ENCODE results near the gene ZNF778. TPM values are rescaled to one million over a fixed set of nuclear protein-coding genes. Genes with fewer than 3 reads are reported as not detected.
A peak's percentile ranks its signal among the peaks of the same experiment; 100 is the strongest.
"Not testable (repeated sequence)": the region's sequence is repeated elsewhere in the genome, so short reads cannot be mapped to it uniquely, and the experiment has no call there.

The ZNF778 gene
- total and polyA plus RNA-seq, 2 experiments from 2014 or later = 1.3 to 2.9 TPM

DNA sequence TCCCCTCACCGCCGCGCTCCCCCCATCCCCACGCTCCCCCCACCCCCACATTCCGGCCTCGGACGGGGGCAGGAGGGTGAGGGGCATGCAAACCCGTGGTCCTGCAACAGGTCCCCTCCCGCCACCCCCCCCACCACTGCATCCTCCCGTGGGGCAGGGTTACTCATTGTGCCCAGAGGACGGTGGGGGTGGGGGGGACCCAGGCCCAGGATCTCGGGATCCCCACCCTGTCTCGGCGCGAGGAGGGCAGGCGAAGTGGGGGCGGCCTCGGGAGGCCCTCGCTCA is 25.7 kb upstream of the ZNF778 start:
- H3K9me3 ChIP-seq (ENCODE audit: low read depth) = no peaks in the 10 kb centered on the region
- no peak overlapping the region for H3K4me3 ChIP-seq
- H2AFZ ChIP-seq = peak overlapping the region; percentile 78
- no peaks in the 10 kb centered on the region for H3K79me2 ChIP-seq
- no peak for DNase-seq (ENCODE audit: low spot score)
- TF ChIP-seq EZH2 (IDR thresholded peaks at IDR 0.05; ENCODE audit: borderline replicate concordance) (no peak), CTCF (IDR thresholded peaks at IDR 0.05; ENCODE audit: poor library complexity) (no peak), EZH2phosphoT487 (IDR thresholded peaks at IDR 0.05; ENCODE audit: low read depth, severe bottlenecking, unreplicated experiment) (no peak)
- H3K4me2 ChIP-seq = peak overlapping the region; percentile 96
- peaks cover 6% of the 10 kb centered on the region for H3K4me1 ChIP-seq (ENCODE audit: insufficient read depth)
- no peaks in the 10 kb centered on the region for H3K27me3 ChIP-seq
- no peak overlapping the region for H3K27ac ChIP-seq
- H4K20me1 ChIP-seq (ENCODE audit: insufficient read depth, poor library complexity, severe bottlenecking) = no peaks in the 10 kb centered on the region
- H3K36me3 ChIP-seq (replicated peaks; ENCODE audit: insufficient read depth, low read depth) = no peaks in the 10 kb centered on the region
- WGBS (ENCODE audit: low lambda C conversion rate, missing lambda C conversion rate) = 25% methylated on average over 7 of the region's 19 CpGs
- H3K9me2 ChIP-seq (replicated peaks; ENCODE audit: insufficient read depth) = no peaks in the 10 kb centered on the region

DNA sequence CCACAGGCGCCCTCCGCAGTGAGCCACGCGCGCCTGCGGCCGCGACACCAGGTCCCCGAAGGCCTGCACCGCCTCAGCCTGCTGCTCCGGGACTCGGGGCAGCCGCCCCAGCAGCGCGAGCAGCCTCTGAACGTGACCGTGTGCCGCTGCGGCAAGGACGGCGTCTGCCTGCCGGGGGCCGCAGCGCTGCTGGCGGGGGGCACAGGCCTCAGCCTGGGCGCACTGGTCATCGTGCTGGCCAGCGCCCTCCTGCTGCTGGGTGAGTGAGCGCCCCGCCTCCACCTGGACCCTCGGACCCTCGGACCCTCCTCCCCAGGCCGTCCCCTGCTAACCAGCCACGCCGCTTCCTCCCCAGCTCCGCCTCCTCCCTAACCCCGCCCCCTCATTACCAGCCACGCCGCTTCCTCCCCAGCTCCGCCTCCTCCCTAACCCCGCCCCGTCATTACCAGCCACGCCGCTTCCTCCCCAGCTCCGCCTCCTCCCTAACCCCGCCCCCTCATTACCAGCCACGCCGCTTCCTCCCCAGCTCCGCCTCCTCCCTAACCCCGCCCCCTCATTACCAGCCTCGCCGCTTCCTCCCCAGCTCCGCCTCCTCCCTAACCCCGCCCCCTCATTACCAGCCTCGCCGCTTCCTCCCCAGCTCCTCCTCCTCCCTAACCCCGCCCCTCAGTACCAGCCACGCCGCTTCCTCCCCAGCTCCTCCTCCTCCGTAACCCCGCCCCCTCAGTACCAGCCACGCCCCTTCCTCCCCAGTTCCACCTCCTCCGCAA is 25.1 kb upstream of the ZNF778 start:
- H3K27ac ChIP-seq; H4K20me1 ChIP-seq (ENCODE audit: insufficient read depth, poor library complexity, severe bottlenecking); H3K27me3 ChIP-seq; H3K4me1 ChIP-seq (ENCODE audit: insufficient read depth); H3K36me3 ChIP-seq (replicated peaks; ENCODE audit: insufficient read depth, low read depth); H3K9me2 ChIP-seq (replicated peaks; ENCODE audit: insufficient read depth); H3K4me3 ChIP-seq; H3K79me2 ChIP-seq; H3K9me3 ChIP-seq (ENCODE audit: low read depth): not testable (repeated sequence)
- DNase-seq (ENCODE audit: low spot score) = peak; percentile 76
- 3% methylated on average over 21 of the region's 63 CpGs for WGBS (ENCODE audit: low lambda C conversion rate, missing lambda C conversion rate)
- peak overlapping the region; percentile 96 for H3K4me2 ChIP-seq
- H2AFZ ChIP-seq = peak overlapping the region; percentile 78

- Histone ChIP-seq H3K9me2 (replicated peaks; ENCODE audit: insufficient read depth) (no peaks in the 10 kb centered on the region), H3K4me2 (peak overlapping the region; percentile 96), H3K9me3 (ENCODE audit: low read depth) (no peaks in the 10 kb centered on the region), H3K79me2 (no peaks in the 10 kb centered on the region), H3K27ac (no peak overlapping the region), H2AFZ (no peak overlapping the region), H3K4me3 (no peak overlapping the region), H3K4me1 (ENCODE audit: insufficient read depth) (peaks cover 6% of the 10 kb centered on the region), H4K20me1 (ENCODE audit: insufficient read depth, poor library complexity, severe bottlenecking) (no peaks in the 10 kb centered on the region), H3K27me3 (no peaks in the 10 kb centered on the region), H3K36me3 (replicated peaks; ENCODE audit: insufficient read depth, low read depth) (no peaks in the 10 kb centered on the region)
- no peak for TF ChIP-seq EZH2phosphoT487 (IDR thresholded peaks at IDR 0.05; ENCODE audit: low read depth, severe bottlenecking, unreplicated experiment)
- no peak for TF ChIP-seq CTCF (IDR thresholded peaks at IDR 0.05; ENCODE audit: poor library complexity)
- TF ChIP-seq EZH2 (IDR thresholded peaks at IDR 0.05; ENCODE audit: borderline replicate concordance) = no peak
- DNase-seq (ENCODE audit: low spot score) = peak; percentile 49
- WGBS (ENCODE audit: low lambda C conversion rate, missing lambda C conversion rate) = 28% methylated on average over 15 of the region's 39 CpGs
Observed at GRCh38 chr16:89192956-89193575, 24.4 kb upstream of the ZNF778 start.

GRCh38 chr16:89193576-89194293 is 23.8 kb upstream of the ZNF778 start:
- Histone ChIP-seq H3K4me1 (ENCODE audit: insufficient read depth) (peaks cover 6% of the 10 kb centered on the region), H3K4me3 (no peak overlapping the region), H3K36me3 (replicated peaks; ENCODE audit: insufficient read depth, low read depth) (no peaks in the 10 kb centered on the region), H3K27me3 (no peaks in the 10 kb centered on the region), H2AFZ (no peak overlapping the region), H3K9me2 (replicated peaks; ENCODE audit: insufficient read depth) (no peaks in the 10 kb centered on the region), H3K4me2 (no peak overlapping the region), H4K20me1 (ENCODE audit: insufficient read depth, poor library complexity, severe bottlenecking) (no peaks in the 10 kb centered on the region), H3K27ac (no peak overlapping the region), H3K79me2 (no peaks in the 10 kb centered on the region), H3K9me3 (ENCODE audit: low read depth) (no peaks in the 10 kb centered on the region)
- TF ChIP-seq EZH2phosphoT487 (IDR thresholded peaks at IDR 0.05; ENCODE audit: low read depth, severe bottlenecking, unreplicated experiment) (no peak), EZH2 (IDR thresholded peaks at IDR 0.05; ENCODE audit: borderline replicate concordance) (no peak), CTCF (IDR thresholded peaks at IDR 0.05; ENCODE audit: poor library complexity) (no peak)
- DNase-seq (ENCODE audit: low spot score) = peak; percentile 3
- WGBS (ENCODE audit: low lambda C conversion rate, missing lambda C conversion rate) = 90% methylated on average over 26 of the region's 38 CpGs

Data from hepatocyte (in vitro differentiated cells).